ENCODE data around the gene PRRT2. TPM values are rescaled to one million over a fixed set of nuclear protein-coding genes. Genes with fewer than 3 reads are reported as not detected.

Gene PRRT2
- total RNA-seq, 1 experiment from 2014 or later, result 20.5 TPM

GRCh38 chr16:29815793-29816693 is 4.0 kb downstream of the PRRT2 start, which contains the start of gene PAGR1 (continued):
- TF ChIP-seq JUN (CRISPR knock-in tag; IDR thresholded peaks at IDR 0.05) (no peak), MLX (CRISPR knock-in tag; IDR thresholded peaks at IDR 0.05) (0 out of 2 replicates have a peak, but pooled peaks have one; percentile 33), SOX15 (CRISPR knock-in tag; IDR thresholded peaks at IDR 0.05) (no peak), CBFB (CRISPR knock-in tag; IDR thresholded peaks at IDR 0.05; ENCODE audit: low read depth) (0 out of 2 replicates have a peak, but pooled peaks have one; percentile 25), USF2 (CRISPR knock-in tag; IDR thresholded peaks at IDR 0.05) (peak; percentile 62), ZNF263 (CRISPR knock-in tag; IDR thresholded peaks at IDR 0.05; ENCODE audit: low read depth) (0 out of 2 replicates have a peak, but pooled peaks have one; percentile 56), ZNF121 (CRISPR knock-in tag; IDR thresholded peaks at IDR 0.05) (peak; percentile 42), ATF3 (CRISPR knock-in tag; conservative IDR thresholded peaks at IDR 0.05) (no peak), ELF4 (CRISPR knock-in tag; IDR thresholded peaks at IDR 0.05; ENCODE audit: low read depth) (0 out of 2 replicates have a peak, but pooled peaks have one; percentile 67), MYBL2 (CRISPR knock-in tag; IDR thresholded peaks at IDR 0.05) (peak; percentile 87), CREB1 (CRISPR knock-in tag; IDR thresholded peaks at IDR 0.05) (0 out of 2 replicates have a peak, but pooled peaks have one; percentile 15), OVOL2 (CRISPR knock-in tag; IDR thresholded peaks at IDR 0.05; ENCODE audit: borderline replicate concordance) (no peak), ZNF219 (CRISPR knock-in tag; IDR thresholded peaks at IDR 0.05; ENCODE audit: borderline replicate concordance) (no peak), ZNF671 (CRISPR knock-in tag; IDR thresholded peaks at IDR 0.05) (no peak), AR (CRISPR knock-in tag; IDR thresholded peaks at IDR 0.05) (no peak), ZNF423 (CRISPR knock-in tag; IDR thresholded peaks at IDR 0.05) (0 out of 2 replicates have a peak, but pooled peaks have one; percentile 28), ZNF138 (CRISPR knock-in tag; conservative IDR thresholded peaks at IDR 0.05) (no peak), ZNF232 (CRISPR knock-in tag; IDR thresholded peaks at IDR 0.05) (no peak), ERG (CRISPR knock-in tag; IDR thresholded peaks at IDR 0.05) (no peak), TEAD4 (CRISPR knock-in tag; IDR thresholded peaks at IDR 0.05) (no peak)
- TF ChIP-seq, protein P1, sequence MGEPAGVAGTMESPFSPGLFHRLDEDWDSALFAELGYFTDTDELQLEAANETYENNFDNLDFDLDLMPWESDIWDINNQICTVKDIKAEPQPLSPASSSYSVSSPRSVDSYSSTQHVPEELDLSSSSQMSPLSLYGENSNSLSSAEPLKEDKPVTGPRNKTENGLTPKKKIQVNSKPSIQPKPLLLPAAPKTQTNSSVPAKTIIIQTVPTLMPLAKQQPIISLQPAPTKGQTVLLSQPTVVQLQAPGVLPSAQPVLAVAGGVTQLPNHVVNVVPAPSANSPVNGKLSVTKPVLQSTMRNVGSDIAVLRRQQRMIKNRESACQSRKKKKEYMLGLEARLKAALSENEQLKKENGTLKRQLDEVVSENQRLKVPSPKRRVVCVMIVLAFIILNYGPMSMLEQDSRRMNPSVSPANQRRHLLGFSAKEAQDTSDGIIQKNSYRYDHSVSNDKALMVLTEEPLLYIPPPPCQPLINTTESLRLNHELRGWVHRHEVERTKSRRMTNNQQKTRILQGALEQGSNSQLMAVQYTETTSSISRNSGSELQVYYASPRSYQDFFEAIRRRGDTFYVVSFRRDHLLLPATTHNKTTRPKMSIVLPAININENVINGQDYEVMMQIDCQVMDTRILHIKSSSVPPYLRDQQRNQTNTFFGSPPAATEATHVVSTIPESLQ (CRISPR knock-in tag; IDR thresholded peaks at IDR 0.05), result no peak; the same call in 1 of the 2 replicates
- TF ChIP-seq, protein P2, sequence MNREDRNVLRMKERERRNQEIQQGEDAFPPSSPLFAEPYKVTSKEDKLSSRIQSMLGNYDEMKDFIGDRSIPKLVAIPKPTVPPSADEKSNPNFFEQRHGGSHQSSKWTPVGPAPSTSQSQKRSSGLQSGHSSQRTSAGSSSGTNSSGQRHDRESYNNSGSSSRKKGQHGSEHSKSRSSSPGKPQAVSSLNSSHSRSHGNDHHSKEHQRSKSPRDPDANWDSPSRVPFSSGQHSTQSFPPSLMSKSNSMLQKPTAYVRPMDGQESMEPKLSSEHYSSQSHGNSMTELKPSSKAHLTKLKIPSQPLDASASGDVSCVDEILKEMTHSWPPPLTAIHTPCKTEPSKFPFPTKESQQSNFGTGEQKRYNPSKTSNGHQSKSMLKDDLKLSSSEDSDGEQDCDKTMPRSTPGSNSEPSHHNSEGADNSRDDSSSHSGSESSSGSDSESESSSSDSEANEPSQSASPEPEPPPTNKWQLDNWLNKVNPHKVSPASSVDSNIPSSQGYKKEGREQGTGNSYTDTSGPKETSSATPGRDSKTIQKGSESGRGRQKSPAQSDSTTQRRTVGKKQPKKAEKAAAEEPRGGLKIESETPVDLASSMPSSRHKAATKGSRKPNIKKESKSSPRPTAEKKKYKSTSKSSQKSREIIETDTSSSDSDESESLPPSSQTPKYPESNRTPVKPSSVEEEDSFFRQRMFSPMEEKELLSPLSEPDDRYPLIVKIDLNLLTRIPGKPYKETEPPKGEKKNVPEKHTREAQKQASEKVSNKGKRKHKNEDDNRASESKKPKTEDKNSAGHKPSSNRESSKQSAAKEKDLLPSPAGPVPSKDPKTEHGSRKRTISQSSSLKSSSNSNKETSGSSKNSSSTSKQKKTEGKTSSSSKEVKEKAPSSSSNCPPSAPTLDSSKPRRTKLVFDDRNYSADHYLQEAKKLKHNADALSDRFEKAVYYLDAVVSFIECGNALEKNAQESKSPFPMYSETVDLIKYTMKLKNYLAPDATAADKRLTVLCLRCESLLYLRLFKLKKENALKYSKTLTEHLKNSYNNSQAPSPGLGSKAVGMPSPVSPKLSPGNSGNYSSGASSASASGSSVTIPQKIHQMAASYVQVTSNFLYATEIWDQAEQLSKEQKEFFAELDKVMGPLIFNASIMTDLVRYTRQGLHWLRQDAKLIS (CRISPR knock-in tag; IDR thresholded peaks at IDR 0.05; ENCODE audit: borderline replicate concordance), result no peak; the same call in 1 of the 2 replicates
- TF ChIP-seq, protein P3, sequence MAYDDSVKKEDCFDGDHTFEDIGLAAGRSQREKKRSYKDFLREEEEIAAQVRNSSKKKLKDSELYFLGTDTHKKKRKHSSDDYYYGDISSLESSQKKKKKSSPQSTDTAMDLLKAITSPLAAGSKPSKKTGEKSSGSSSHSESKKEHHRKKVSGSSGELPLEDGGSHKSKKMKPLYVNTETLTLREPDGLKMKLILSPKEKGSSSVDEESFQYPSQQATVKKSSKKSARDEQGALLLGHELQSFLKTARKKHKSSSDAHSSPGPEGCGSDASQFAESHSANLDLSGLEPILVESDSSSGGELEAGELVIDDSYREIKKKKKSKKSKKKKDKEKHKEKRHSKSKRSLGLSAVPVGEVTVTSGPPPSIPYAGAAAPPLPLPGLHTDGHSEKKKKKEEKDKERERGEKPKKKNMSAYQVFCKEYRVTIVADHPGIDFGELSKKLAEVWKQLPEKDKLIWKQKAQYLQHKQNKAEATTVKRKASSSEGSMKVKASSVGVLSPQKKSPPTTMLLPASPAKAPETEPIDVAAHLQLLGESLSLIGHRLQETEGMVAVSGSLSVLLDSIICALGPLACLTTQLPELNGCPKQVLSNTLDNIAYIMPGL (CRISPR knock-in tag; IDR thresholded peaks at IDR 0.05), result peak; percentile 68
